GM23248 (cell line): ENCODE data around the gene SPACDR.

Experiments used
- EZH2 ChIP-seq: fragments of 200-600 bp; sonication (generic); IDR thresholded peaks from 2 replicates; pipeline ENCODE4 v1.6.1; 2018; ENCODE audit warnings: antibody characterized with exemption, mild to moderate bottlenecking; ENCODE audit not compliant: insufficient read depth, poor library complexity, severe bottlenecking
- EZH2phosphoT487 ChIP-seq: fragments of 200-600 bp; sonication (generic); IDR thresholded peaks from 2 replicates; pipeline ENCODE4 v1.6.1; 2018; ENCODE audit warnings: antibody characterized with exemption, moderate library complexity, mild to moderate bottlenecking, low read depth; ENCODE audit not compliant: insufficient read depth

- TF ChIP-seq EZH2 (no peak), EZH2phosphoT487 (no peak)
Observed at GRCh38 chr7:100482728-100483089, 18.6 kb upstream of the SPACDR start.
